ENCODE measurements around the gene CORO6. TPM values are rescaled to one million over a fixed set of nuclear protein-coding genes. Genes with fewer than 3 reads are reported as not detected.

CORO6 gene
- total RNA-seq, 1 donor from 2014 or later = 12.9 TPM

- DNase-seq (ENCODE audit: low spot score) = no peak
These were observed 8.0 kb upstream of the CORO6 start for GRCh38 chr17:29630630-29631193.

- no peak for DNase-seq (ENCODE audit: low spot score)
These were observed 7.1 kb upstream of the CORO6 start for GRCh38 chr17:29629839-29630238.

- DNase-seq (ENCODE audit: low spot score) = no peak
These were observed 5.9 kb upstream of the CORO6 start for GRCh38 chr17:29628644-29629043.

- DNase-seq (ENCODE audit: low spot score) = no peak
These were observed 5.2 kb upstream of the CORO6 start for GRCh38 chr17:29627951-29628350.

GRCh38 chr17:29625037-29625750 is 2.5 kb upstream of the CORO6 start:
- no peak for DNase-seq (ENCODE audit: low spot score)

GRCh38 chr17:29624586-29624985 is 1.9 kb upstream of the CORO6 start:
- DNase-seq (ENCODE audit: low spot score) = no peak

- DNase-seq (ENCODE audit: low spot score) = no peak
These were observed 553 bp upstream of the CORO6 start for GRCh38 chr17:29623283-29623647.

GRCh38 chr17:29621751-29622194 is 939 bp downstream of the CORO6 start:
- no peak for DNase-seq (ENCODE audit: low spot score)

- no peak for DNase-seq (ENCODE audit: low spot score)
These were observed 1.8 kb downstream of the CORO6 start for GRCh38 chr17:29620779-29621500.

GRCh38 chr17:29620271-29620670 is 2.4 kb downstream of the CORO6 start:
- DNase-seq (ENCODE audit: low spot score) = no peak

- DNase-seq (ENCODE audit: low spot score) = no peak
These were observed 3.5 kb downstream of the CORO6 start for GRCh38 chr17:29619251-29619650.

- no peak for DNase-seq (ENCODE audit: low spot score)
These were observed 4.2 kb downstream of the CORO6 start for GRCh38 chr17:29618272-29619065.

- peak; percentile 85 for DNase-seq (ENCODE audit: low spot score)
These were observed 5.0 kb downstream of the CORO6 start for GRCh38 chr17:29617481-29618271.

- peak; percentile 81 for DNase-seq (ENCODE audit: low spot score)
These were observed 5.6 kb downstream of the CORO6 start for GRCh38 chr17:29617125-29617480.

GRCh38 chr17:29616300-29617048 is 6.2 kb downstream of the CORO6 start:
- DNase-seq (ENCODE audit: low spot score) = no peak

GRCh38 chr17:29615492-29616299 is 7.0 kb downstream of the CORO6 start:
- DNase-seq (ENCODE audit: low spot score) = peak; percentile 86

GRCh38 chr17:29615048-29615385 is 7.7 kb downstream of the CORO6 start:
- no peak for DNase-seq (ENCODE audit: low spot score)

- no peak for DNase-seq (ENCODE audit: low spot score)
These were observed 8.2 kb downstream of the CORO6 start for GRCh38 chr17:29614349-29615047.

- no peak for DNase-seq (ENCODE audit: low spot score)
These were observed 8.9 kb downstream of the CORO6 start for GRCh38 chr17:29613856-29614255.
